Measurements from ENCODE around the gene AP1G1.
A peak's percentile ranks its signal among the peaks of the same experiment; 100 is the strongest.

Gene AP1G1

GRCh38 chr16:71746442-71747046, 62.1 kb downstream of the AP1G1 start:
- in situ Hi-C loops (cut with MboI; ENCODE audit: low pct_unique_long_range_greater_than_20kb, low sequenced_read_pairs, unreplicated experiment), result no loop called here
- peak; percentile 71 for TF ChIP-seq CTCF (IDR thresholded peaks at IDR 0.05; ENCODE audit: extremely low read depth, insufficient read depth, missing control alignments)
- DNase-seq (ENCODE audit: low spot score), result peak; percentile 55

- DNase-seq (ENCODE audit: low spot score), result no peak
- no peak for TF ChIP-seq CTCF (IDR thresholded peaks at IDR 0.05; ENCODE audit: extremely low read depth, insufficient read depth, missing control alignments)
- in situ Hi-C loops (cut with MboI; ENCODE audit: low pct_unique_long_range_greater_than_20kb, low sequenced_read_pairs, unreplicated experiment), result no loop called here
Observed at GRCh38 chr16:71738855-71739254, 69.8 kb downstream of the AP1G1 start.

- no peak for TF ChIP-seq CTCF (IDR thresholded peaks at IDR 0.05; ENCODE audit: extremely low read depth, insufficient read depth, missing control alignments)
- no peak for DNase-seq (ENCODE audit: low spot score)
- in situ Hi-C loops (cut with MboI; ENCODE audit: low pct_unique_long_range_greater_than_20kb, low sequenced_read_pairs, unreplicated experiment), result no loop called here
Observed at GRCh38 chr16:71737501-71737900, 71.1 kb downstream of the AP1G1 start.

GRCh38 chr16:71734511-71734910, 74.1 kb downstream of the AP1G1 start:
- no peak for TF ChIP-seq CTCF (IDR thresholded peaks at IDR 0.05; ENCODE audit: extremely low read depth, insufficient read depth, missing control alignments)
- in situ Hi-C loops (cut with MboI; ENCODE audit: low pct_unique_long_range_greater_than_20kb, low sequenced_read_pairs, unreplicated experiment), result no loop called here
- no peak for DNase-seq (ENCODE audit: low spot score)

- in situ Hi-C loops (cut with MboI; ENCODE audit: low pct_unique_long_range_greater_than_20kb, low sequenced_read_pairs, unreplicated experiment), result no loop called here
- TF ChIP-seq CTCF (IDR thresholded peaks at IDR 0.05; ENCODE audit: extremely low read depth, insufficient read depth, missing control alignments), result no peak
- DNase-seq (ENCODE audit: low spot score), result no peak
Observed at GRCh38 chr16:71732587-71732986, 76.0 kb downstream of the AP1G1 start.

- TF ChIP-seq CTCF (IDR thresholded peaks at IDR 0.05; ENCODE audit: extremely low read depth, insufficient read depth, missing control alignments), result no peak
- in situ Hi-C loops (cut with MboI; ENCODE audit: low pct_unique_long_range_greater_than_20kb, low sequenced_read_pairs, unreplicated experiment), result no loop called here
- no peak for DNase-seq (ENCODE audit: low spot score)
Observed at GRCh38 chr16:71727551-71728324, 80.9 kb downstream of the AP1G1 start.
